Measurements from ENCODE around the gene PTPRZ1. TPM values are rescaled to one million over a fixed set of nuclear protein-coding genes. Genes with fewer than 3 reads are reported as not detected.

Gene PTPRZ1
- total RNA-seq, 1 donor from 2014 or later: not detected

GRCh38 chr7:122055073-122055472, 182.1 kb downstream of the PTPRZ1 start:
- TF ChIP-seq, protein P1, sequence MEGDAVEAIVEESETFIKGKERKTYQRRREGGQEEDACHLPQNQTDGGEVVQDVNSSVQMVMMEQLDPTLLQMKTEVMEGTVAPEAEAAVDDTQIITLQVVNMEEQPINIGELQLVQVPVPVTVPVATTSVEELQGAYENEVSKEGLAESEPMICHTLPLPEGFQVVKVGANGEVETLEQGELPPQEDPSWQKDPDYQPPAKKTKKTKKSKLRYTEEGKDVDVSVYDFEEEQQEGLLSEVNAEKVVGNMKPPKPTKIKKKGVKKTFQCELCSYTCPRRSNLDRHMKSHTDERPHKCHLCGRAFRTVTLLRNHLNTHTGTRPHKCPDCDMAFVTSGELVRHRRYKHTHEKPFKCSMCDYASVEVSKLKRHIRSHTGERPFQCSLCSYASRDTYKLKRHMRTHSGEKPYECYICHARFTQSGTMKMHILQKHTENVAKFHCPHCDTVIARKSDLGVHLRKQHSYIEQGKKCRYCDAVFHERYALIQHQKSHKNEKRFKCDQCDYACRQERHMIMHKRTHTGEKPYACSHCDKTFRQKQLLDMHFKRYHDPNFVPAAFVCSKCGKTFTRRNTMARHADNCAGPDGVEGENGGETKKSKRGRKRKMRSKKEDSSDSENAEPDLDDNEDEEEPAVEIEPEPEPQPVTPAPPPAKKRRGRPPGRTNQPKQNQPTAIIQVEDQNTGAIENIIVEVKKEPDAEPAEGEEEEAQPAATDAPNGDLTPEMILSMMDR (conservative IDR thresholded peaks at IDR 0.05; ENCODE audit: low read depth, low read length): no peak
- no peak overlapping the region for H3K4me3 ChIP-seq (ENCODE audit: low read depth, low read length)
- DNase-seq (ENCODE audit: low read depth): no peak

DNA sequence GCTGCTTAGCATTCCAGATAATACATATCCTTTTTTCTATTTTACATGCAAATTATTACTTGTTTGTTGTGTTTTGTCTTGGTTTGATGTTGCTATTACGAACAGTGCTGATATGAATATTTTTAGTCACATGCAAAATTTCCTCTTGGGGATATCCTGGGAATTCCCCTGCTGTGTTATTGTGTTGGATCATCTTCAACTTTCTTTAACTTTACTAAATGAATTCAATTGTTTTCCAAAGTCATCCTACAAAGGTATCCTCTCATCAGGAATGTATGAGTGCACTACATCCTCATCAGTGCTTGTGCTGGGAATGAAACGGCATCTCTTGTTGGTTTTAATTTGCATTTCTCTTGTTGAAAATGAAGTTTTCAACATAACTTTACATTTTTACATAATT, 184.0 kb downstream of the PTPRZ1 start:
- TF ChIP-seq, protein P1 (conservative IDR thresholded peaks at IDR 0.05; ENCODE audit: low read depth, low read length): no peak
- no peak overlapping the region for H3K4me3 ChIP-seq (ENCODE audit: low read depth, low read length)
- no peak for DNase-seq (ENCODE audit: low read depth)

DNA sequence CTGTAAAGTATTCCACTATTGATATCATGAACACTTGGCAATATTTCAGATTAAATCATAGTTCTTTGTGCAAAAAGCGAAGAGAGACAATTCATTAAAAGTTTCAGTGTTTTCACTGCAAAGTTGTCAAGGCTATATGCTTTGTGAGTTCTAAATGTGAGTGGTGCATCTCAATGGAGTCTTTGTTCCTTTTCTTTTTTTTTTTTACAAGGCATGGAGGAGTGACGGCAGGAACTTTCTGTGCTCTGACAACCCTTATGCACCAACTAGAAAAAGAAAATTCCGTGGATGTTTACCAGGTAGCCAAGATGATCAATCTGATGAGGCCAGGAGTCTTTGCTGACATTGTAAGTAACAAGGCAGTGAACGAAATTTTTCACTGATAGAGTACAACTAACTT, 186.6 kb downstream of the PTPRZ1 start:
- H3K4me3 ChIP-seq (ENCODE audit: low read depth, low read length): no peak overlapping the region
- TF ChIP-seq, protein P1 (conservative IDR thresholded peaks at IDR 0.05; ENCODE audit: low read depth, low read length): no peak
- DNase-seq (ENCODE audit: low read depth): no peak

- TF ChIP-seq, protein P1 (conservative IDR thresholded peaks at IDR 0.05; ENCODE audit: low read depth, low read length): no peak
- DNase-seq (ENCODE audit: low read depth): no peak
- no peak overlapping the region for H3K4me3 ChIP-seq (ENCODE audit: low read depth, low read length)
Measured at GRCh38 chr7:122063146-122063545, 190.2 kb downstream of the PTPRZ1 start.

DNA sequence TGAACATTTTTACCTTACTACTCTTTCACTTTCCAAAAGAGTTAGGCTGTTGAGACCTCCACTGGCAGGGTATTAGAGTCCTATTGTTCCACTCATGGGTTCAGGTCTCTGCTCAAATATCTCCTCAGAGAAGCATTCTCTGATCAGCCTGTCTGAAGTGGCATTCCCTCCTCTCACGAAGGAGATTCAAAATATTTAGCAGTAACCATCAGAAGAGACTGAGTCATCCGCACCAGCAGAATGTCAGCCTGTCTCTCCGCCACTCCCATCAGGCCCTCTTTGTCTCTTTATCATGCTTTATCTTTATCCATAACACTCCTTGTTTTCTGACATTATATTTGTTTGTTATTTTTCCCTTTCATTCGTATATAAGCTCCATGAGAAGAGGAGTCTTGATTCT, 192.0 kb downstream of the PTPRZ1 start:
- DNase-seq (ENCODE audit: low read depth): no peak
- H3K4me3 ChIP-seq (ENCODE audit: low read depth, low read length): no peak overlapping the region
- TF ChIP-seq, protein P1 (conservative IDR thresholded peaks at IDR 0.05; ENCODE audit: low read depth, low read length): no peak

DNA sequence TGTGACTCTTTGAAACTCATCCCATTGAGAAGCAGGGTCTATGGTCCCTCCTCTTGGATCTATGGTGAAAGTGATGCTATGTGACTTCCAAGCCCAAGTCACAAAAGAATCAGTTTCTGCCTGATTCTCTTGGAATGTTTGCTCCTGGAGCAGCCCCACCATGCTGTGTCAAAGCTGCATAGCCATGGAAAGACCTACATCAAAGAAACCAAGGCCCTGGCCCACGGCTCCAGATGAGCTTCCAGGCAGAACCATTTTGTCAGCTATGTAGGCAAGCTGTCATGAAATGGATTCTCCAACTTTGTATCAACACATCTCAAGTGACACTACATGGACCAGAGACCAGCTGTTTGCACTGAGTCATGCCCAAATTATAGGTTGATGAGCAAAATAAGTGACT, 194.1 kb downstream of the PTPRZ1 start:
- no peak overlapping the region for H3K4me3 ChIP-seq (ENCODE audit: low read depth, low read length)
- TF ChIP-seq, protein P1 (conservative IDR thresholded peaks at IDR 0.05; ENCODE audit: low read depth, low read length): no peak
- no peak for DNase-seq (ENCODE audit: low read depth)

DNA sequence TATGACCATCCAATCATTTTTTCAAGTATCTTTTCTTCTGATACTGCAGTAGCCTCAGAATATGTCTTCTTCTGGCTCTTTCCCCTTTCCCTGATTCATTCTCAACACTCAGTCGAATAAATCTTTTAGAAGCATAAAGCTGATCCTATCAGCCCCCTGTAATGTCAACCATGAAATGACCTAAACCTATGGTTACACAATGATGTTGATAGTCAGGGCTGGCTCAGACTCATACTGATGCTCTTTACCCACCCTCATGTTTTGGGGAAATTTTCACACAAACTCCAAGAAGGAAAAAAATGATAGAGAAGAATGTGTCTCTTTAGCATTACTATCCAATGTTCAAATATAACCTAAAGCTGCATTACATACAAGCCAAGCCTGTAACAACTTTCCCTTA, 195.1 kb downstream of the PTPRZ1 start:
- no peak for DNase-seq (ENCODE audit: low read depth)
- TF ChIP-seq, protein P1 (conservative IDR thresholded peaks at IDR 0.05; ENCODE audit: low read depth, low read length): no peak
- no peak overlapping the region for H3K4me3 ChIP-seq (ENCODE audit: low read depth, low read length)

All from epithelial cell of proximal tubule (primary cell).